Loucy (cell line): Measurements from ENCODE around the gene SPATS2.

Experiments used
- H2AFZ ChIP-seq: fragments of 200-600 bp; sonication (generic); 2 replicates; pipeline ENCODE4 v1.6.0; 2016; ENCODE audit warnings: antibody characterized with exemption, mild to moderate bottlenecking, low read length, moderate library complexity
- H3F3A ChIP-seq: fragments of 200-600 bp; 2 replicates; pipeline ENCODE4 v1.6.0; 2016; ENCODE audit warnings: antibody characterized with exemption, low read depth, mild to moderate bottlenecking
- H3K27me3 ChIP-seq: fragments of 200-600 bp; sonication (generic); 2 replicates; pipeline ENCODE4 v1.6.1; 2014; ENCODE audit warnings: low read length, mild to moderate bottlenecking; ENCODE audit not compliant: insufficient read depth, poor library complexity, severe bottlenecking
- H3K36me3 ChIP-seq: fragments of 200-600 bp; sonication (generic); 2 replicates; pipeline ENCODE4 v1.6.1; 2016; ENCODE audit warnings: low read length; ENCODE audit not compliant: insufficient read depth
- H3K4me1 ChIP-seq: fragments of 200-600 bp; sonication (generic); 2 replicates; pipeline ENCODE4 v1.5.1; 2014; ENCODE audit warnings: low read length, mild to moderate bottlenecking; ENCODE audit not compliant: insufficient read depth, poor library complexity, severe bottlenecking
- H3K4me2 ChIP-seq: fragments of 200-600 bp; sonication (generic); 2 replicates; pipeline ENCODE4 v1.6.0; 2014; ENCODE audit warnings: antibody characterized with exemption, low read length, low read depth, mild to moderate bottlenecking; ENCODE audit not compliant: poor library complexity, severe bottlenecking
- H3K4me3 ChIP-seq: fragments of 200-600 bp; sonication (generic); 2 replicates; pipeline ENCODE4 v1.5.1; 2014; ENCODE audit warnings: low read length, mild to moderate bottlenecking, mixed read lengths; ENCODE audit not compliant: poor library complexity, severe bottlenecking
- H3K79me2 ChIP-seq: fragments of 200-600 bp; sonication (generic); 2 replicates; pipeline ENCODE4 v1.6.1; 2014; ENCODE audit warnings: low read length; ENCODE audit not compliant: insufficient read depth
- H3K9ac ChIP-seq: fragments of 200-600 bp; sonication (generic); 2 replicates; pipeline ENCODE4 v1.6.0; 2014; ENCODE audit warnings: mild to moderate bottlenecking, low read depth, low read length, moderate library complexity; ENCODE audit not compliant: poor library complexity, severe bottlenecking
- H3K9me2 ChIP-seq: fragments of 200-600 bp; sonication (generic); replicated peaks from 2 replicates; pipeline ENCODE4 v1.6.1; 2016; ENCODE audit warnings: low read depth, low read length, mixed read lengths
- H3K9me3 ChIP-seq: fragments of 200-600 bp; sonication (generic); 2 replicates; pipeline ENCODE4 v1.6.1; 2014; ENCODE audit warnings: mild to moderate bottlenecking, antibody characterized with exemption, low read length, low read depth; ENCODE audit not compliant: insufficient read depth
- H4K20me1 ChIP-seq: fragments of 200-600 bp; sonication (generic); 2 replicates; pipeline ENCODE4 v1.6.0; 2014; ENCODE audit warnings: antibody characterized with exemption, low read length, mild to moderate bottlenecking; ENCODE audit not compliant: insufficient read depth, poor library complexity, severe bottlenecking
- CTCF ChIP-seq: fragments of 200-600 bp; sonication (generic); conservative IDR thresholded peaks from 2 replicates; pipeline ENCODE4 v1.5.1; 2014; ENCODE audit warnings: mild to moderate bottlenecking, antibody characterized with exemption, low read length
- EZH2phosphoT487 ChIP-seq: fragments of 200-600 bp; IDR thresholded peaks from 2 replicates; pipeline ENCODE4 v1.6.1; 2018; ENCODE audit warnings: antibody characterized with exemption, mild to moderate bottlenecking, moderate library complexity, borderline replicate concordance

Gene SPATS2

DNA sequence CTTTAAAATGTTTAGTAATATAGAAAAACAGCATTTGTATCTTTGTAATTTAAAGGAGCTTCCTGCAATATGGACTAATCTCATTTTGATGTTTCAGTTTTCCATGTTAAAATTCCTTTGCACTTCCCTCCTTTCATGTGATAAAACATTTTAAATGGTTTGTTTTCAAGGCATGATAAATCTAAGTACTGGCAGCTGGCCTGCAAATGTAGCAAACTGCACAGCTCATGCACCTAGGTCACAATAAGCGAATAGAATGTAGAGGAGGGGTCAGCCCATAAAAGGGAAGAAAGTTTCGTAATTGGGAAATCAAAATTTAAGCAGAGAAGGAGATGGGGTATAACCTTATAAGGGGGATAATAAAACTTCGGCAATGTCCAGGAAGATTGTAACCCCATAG, 91.6 kb downstream of the SPATS2 start:
- Histone ChIP-seq H3K27me3 (no peaks in the 10 kb centered on the region), H3F3A (no peaks in the 10 kb centered on the region), H3K4me2 (no peak overlapping the region), H3K79me2 (peaks cover 8% of the 10 kb centered on the region; the same call in 1 of the 2 replicates), H4K20me1 (no peaks in the 10 kb centered on the region), H3K9me2 (no peaks in the 10 kb centered on the region), H3K36me3 (peaks cover 13% of the 10 kb centered on the region), H3K4me1 (no peaks in the 10 kb centered on the region), H3K9ac (no peak overlapping the region), H3K4me3 (no peak overlapping the region), H3K9me3 (no peaks in the 10 kb centered on the region), H2AFZ (no peak overlapping the region)
- TF ChIP-seq EZH2phosphoT487, result no peak
- no peak for TF ChIP-seq CTCF

- H3K79me2 ChIP-seq, result no peaks in the 10 kb centered on the region; the same call in 1 of the 2 replicates
- H3K4me1 ChIP-seq, result no peaks in the 10 kb centered on the region
- H3F3A ChIP-seq, result no peaks in the 10 kb centered on the region
- no peak for TF ChIP-seq EZH2phosphoT487
- no peak for TF ChIP-seq CTCF
- H3K4me3 ChIP-seq, result no peak overlapping the region
- H3K9me2 ChIP-seq, result no peaks in the 10 kb centered on the region
- no peaks in the 10 kb centered on the region for H3K9me3 ChIP-seq
- H3K27me3 ChIP-seq, result no peaks in the 10 kb centered on the region
- H4K20me1 ChIP-seq, result no peaks in the 10 kb centered on the region
- H3K9ac ChIP-seq, result no peak overlapping the region
- no peak overlapping the region for H3K4me2 ChIP-seq
- H3K36me3 ChIP-seq, result peaks cover 19% of the 10 kb centered on the region
- no peak overlapping the region for H2AFZ ChIP-seq
Observed at GRCh38 chr12:49461221-49461620, 94.0 kb downstream of the SPATS2 start.

DNA sequence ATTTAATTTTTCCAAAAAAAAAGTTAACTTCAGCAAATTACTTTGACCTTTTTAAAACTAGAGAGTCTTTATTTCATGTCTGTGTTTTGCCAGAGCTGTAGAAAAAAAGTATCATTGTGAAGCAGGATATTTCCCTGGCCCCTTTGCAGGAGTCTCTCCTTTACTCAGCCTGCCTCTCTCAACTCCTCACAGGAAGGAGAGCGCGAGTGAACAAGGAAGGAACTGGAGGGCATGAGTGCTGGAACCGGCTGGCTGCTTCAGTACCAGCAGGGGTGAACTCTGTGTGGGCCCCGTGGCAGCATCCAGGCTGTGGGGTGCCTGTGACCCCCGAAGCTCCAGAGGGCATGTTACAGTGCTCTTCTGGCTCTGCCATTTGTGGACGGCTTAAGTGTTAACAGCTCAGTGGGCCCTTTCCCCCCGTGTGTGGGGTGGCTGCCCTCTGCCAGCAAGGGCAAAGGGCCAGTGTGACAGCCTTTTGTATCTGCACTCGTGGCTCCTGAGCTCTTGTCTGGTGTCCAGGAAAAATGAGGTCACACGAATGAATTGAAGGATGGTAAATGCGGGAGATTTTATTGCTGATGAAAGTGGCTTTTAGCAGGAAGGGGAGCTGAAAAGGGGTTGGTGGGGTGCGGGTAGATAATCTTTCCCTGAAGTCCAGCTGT, 95.0 kb downstream of the SPATS2 start:
- no peak overlapping the region for H3K4me3 ChIP-seq
- H3K9me3 ChIP-seq, result no peaks in the 10 kb centered on the region
- no peaks in the 10 kb centered on the region for H3K4me1 ChIP-seq
- no peaks in the 10 kb centered on the region; the same call in 1 of the 2 replicates for H3K79me2 ChIP-seq
- no peaks in the 10 kb centered on the region for H3F3A ChIP-seq
- H4K20me1 ChIP-seq, result no peaks in the 10 kb centered on the region
- TF ChIP-seq CTCF (no peak), EZH2phosphoT487 (no peak)
- no peaks in the 10 kb centered on the region for H3K9me2 ChIP-seq
- no peaks in the 10 kb centered on the region for H3K27me3 ChIP-seq
- peaks cover 19% of the 10 kb centered on the region for H3K36me3 ChIP-seq
- no peak overlapping the region for H3K9ac ChIP-seq
- no peak overlapping the region for H3K4me2 ChIP-seq
- no peak overlapping the region for H2AFZ ChIP-seq
